Skeletal muscle satellite cell (primary cell): ENCODE data around the gene PHOX2A. TPM values are rescaled to one million over a fixed set of nuclear protein-coding genes. Genes with fewer than 3 reads are reported as not detected.
"Not testable (repeated sequence)": the region's sequence is repeated elsewhere in the genome, so short reads cannot be mapped to it uniquely, and the experiment has no call there.

ENCODE experiments used
- H3K27me3 ChIP-seq: 2 replicates; pipeline ENCODE4 v1.7.0; 2013; ENCODE audit warnings: low read length; ENCODE audit not compliant: control insufficient read depth, insufficient read depth
- H3K36me3 ChIP-seq: 2 replicates; pipeline ENCODE4 v1.7.0; 2013; ENCODE audit warnings: mild to moderate bottlenecking, control low read depth, low read length; ENCODE audit not compliant: insufficient read depth
- H3K4me1 ChIP-seq: 2 replicates; pipeline ENCODE4 v1.7.0; 2013; ENCODE audit warnings: low read length; ENCODE audit not compliant: control insufficient read depth, insufficient read depth
- H3K4me2 ChIP-seq: 2 replicates; pipeline ENCODE4 v1.7.0; 2013; ENCODE audit warnings: mild to moderate bottlenecking, low read length
- H3K4me3 ChIP-seq: 2 replicates; pipeline ENCODE4 v1.7.0; 2013; ENCODE audit warnings: low read length
- H3K9ac ChIP-seq: 2 replicates; pipeline ENCODE4 v1.7.0; 2013; ENCODE audit warnings: mild to moderate bottlenecking, low read depth, low read length, moderate library complexity
- H3K9me3 ChIP-seq: replicated peaks from 2 replicates; pipeline ENCODE4 v1.7.0; 2013; ENCODE audit warnings: mild to moderate bottlenecking, control low read depth, low read length
- total RNA-seq: library from RNA; depleted of rRNA; stranded (reverse); fragments of >200 nt; gene quantifications from 2 replicates; pipeline ENCODE4 v1.2.3, GENCODE V29; 2012; rRNA removed

Gene PHOX2A
- not detected in 2 replicates for total RNA-seq

DNA sequence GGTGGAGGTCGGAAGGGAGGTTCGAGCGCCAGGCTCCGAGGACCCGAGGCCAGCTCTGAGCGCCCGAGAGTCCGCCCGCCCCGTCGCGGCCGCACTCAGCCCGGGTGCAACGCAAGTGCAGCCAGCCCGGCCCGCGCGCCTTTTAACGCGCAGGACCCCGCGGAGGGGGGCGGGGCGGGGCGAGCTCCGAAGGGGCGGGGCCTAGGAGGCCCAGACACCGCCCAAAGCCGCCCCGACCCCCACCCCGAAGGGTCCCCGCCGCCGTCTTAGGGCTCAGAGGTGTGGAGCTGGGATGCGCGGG is at the start of gene PHOX2A:
PHOX2A (minus strand) TSS at position 117 of the 301 bp plus-strand sequence. CDS start 172 bp downstream, outside the sequence.
- Histone ChIP-seq H3K4me2 (peak within 1 kb of the TSS; percentile 29), H3K36me3 (no peaks in the 10 kb centered on the region), H3K9ac (no peak within 1 kb of the TSS), H3K4me3 (no peak within 1 kb of the TSS), H3K27me3 (peaks cover 80% of the 10 kb centered on the region), H3K9me3 (no peaks in the 10 kb centered on the region), H3K4me1 (peaks cover 15% of the 10 kb centered on the region)

DNA sequence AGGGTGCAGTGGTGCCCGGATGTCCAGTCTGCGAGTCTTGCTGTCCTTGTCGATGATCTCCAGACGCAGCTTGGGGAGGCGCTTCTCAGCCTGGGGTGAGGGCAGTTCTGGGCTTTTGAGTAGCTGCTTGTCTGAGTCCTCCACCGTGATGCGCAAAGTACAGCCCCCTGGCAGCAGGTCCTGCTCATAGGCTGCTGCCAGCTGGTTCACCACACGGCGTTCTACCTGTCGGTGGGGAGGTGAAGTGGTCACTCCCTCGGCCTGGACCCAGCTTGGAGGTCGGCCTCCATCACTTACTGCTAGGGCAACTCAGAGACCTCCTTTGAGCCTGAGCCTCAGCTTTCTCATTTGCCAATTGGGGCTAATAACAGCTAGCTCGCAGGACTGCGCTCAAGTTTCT is 49.4 kb upstream of the PHOX2A start:
- Histone ChIP-seq H3K4me3 (no peak overlapping the region), H3K9ac (no peak overlapping the region), H3K4me2 (no peak overlapping the region), H3K9me3 (no peaks in the 10 kb centered on the region), H3K27me3 (no peaks in the 10 kb centered on the region), H3K4me1 (no peaks in the 10 kb centered on the region), H3K36me3 (peaks cover 9% of the 10 kb centered on the region)

GRCh38 chr11:72292106-72292785 is 48.3 kb upstream of the PHOX2A start:
- Histone ChIP-seq H3K9me3 (no peaks in the 10 kb centered on the region), H3K36me3 (peaks cover 9% of the 10 kb centered on the region), H3K4me1 (no peaks in the 10 kb centered on the region), H3K4me3 (no peak overlapping the region), H3K9ac (no peak overlapping the region), H3K4me2 (no peak overlapping the region), H3K27me3 (no peaks in the 10 kb centered on the region)

GRCh38 chr11:72290741-72291140 is 46.8 kb upstream of the PHOX2A start:
- H3K9me3 ChIP-seq, H3K4me3 ChIP-seq, H3K4me2 ChIP-seq, H3K36me3 ChIP-seq, H3K4me1 ChIP-seq, H3K27me3 ChIP-seq, H3K9ac ChIP-seq: not testable (repeated sequence)

DNA sequence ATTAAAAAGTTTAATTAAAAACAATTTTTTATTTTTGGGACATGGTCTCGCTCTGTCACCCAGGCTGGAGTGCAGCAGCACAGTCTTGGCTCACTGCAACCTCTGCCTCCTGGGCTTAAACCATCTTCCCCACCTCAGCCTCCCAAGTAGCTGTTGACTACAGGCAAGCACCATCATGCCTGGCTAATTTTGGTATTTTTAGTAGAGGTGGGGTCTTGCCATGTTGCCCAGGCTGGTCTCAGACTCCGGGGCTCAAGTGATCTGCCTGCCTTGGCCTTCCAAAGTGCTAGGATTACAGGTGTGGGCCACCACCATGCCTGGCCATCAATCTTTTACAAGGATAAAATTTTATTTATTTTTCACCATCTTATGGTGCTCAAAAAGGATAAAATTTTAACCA is 43.3 kb upstream of the PHOX2A start:
- peaks cover 9% of the 10 kb centered on the region for H3K27me3 ChIP-seq
- H3K9me3 ChIP-seq, result no peaks in the 10 kb centered on the region
- H3K9ac ChIP-seq, result no peak overlapping the region
- no peak overlapping the region for H3K4me2 ChIP-seq
- no peaks in the 10 kb centered on the region for H3K36me3 ChIP-seq
- no peaks in the 10 kb centered on the region for H3K4me1 ChIP-seq
- H3K4me3 ChIP-seq, result no peak overlapping the region

GRCh38 chr11:72283947-72284346 is 40.0 kb upstream of the PHOX2A start:
- Histone ChIP-seq H3K9ac (no peak overlapping the region), H3K4me2 (no peak overlapping the region), H3K4me1 (peaks cover 8% of the 10 kb centered on the region), H3K9me3 (no peaks in the 10 kb centered on the region), H3K4me3 (no peak overlapping the region), H3K27me3 (peaks cover 9% of the 10 kb centered on the region), H3K36me3 (no peaks in the 10 kb centered on the region)

DNA sequence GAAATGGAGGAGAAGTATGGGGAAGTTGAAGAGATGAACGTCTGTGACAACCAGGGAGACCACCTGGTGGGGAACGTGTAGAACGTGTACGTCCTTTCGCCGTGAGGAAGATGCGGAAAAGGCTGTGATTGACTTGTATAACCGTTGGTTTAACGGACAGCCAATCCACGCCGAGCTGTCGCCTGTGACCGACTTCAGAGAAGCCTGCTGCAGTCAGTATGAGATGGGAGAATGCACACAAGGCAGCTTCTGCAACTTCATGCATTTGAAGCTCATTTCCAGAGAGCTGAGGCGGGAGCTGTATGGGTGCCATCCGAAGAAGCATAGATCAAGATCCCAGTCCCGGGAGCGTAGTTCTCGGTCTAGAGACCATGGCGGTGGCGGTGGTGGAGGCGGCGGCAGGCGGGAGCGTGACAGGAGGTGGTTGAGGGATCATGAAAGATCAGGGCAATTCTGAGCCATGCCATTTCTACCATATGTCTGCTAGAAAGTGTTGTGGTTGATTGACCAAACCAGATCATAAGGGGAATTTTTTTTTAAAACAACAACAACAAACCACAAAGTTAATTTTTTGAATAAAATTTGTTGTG is 36.8 kb upstream of the PHOX2A start:
- H3K4me3 ChIP-seq, result no peak overlapping the region
- H3K4me1 ChIP-seq, result peaks cover 8% of the 10 kb centered on the region
- peaks cover 9% of the 10 kb centered on the region for H3K27me3 ChIP-seq
- no peak overlapping the region for H3K4me2 ChIP-seq
- no peak overlapping the region for H3K9ac ChIP-seq
- H3K9me3 ChIP-seq, result no peaks in the 10 kb centered on the region
- no peaks in the 10 kb centered on the region for H3K36me3 ChIP-seq

DNA sequence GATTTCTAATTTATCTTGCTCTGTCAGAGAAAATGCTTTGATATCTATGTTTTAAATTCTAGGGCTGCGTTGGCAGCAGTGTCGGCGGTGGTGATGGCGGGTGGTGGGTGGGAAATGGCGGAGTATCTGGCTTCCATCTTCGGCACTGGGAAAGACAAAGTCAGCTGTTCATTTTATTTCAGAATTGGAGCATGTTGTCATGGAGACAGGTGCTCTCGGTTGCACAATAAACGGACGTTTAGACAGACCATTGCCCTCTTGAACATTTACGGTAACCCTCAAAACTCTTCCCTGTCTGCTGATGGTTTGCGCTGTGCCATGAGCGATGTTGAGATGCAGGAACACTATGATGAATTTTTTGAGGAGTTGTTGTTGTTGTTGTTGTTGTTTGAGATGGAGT is 36.1 kb upstream of the PHOX2A start:
- Histone ChIP-seq H3K9me3 (no peaks in the 10 kb centered on the region), H3K27me3 (peaks cover 13% of the 10 kb centered on the region), H3K36me3 (no peaks in the 10 kb centered on the region), H3K9ac (no peak overlapping the region), H3K4me3 (no peak overlapping the region), H3K4me2 (no peak overlapping the region), H3K4me1 (peaks cover 8% of the 10 kb centered on the region)

DNA sequence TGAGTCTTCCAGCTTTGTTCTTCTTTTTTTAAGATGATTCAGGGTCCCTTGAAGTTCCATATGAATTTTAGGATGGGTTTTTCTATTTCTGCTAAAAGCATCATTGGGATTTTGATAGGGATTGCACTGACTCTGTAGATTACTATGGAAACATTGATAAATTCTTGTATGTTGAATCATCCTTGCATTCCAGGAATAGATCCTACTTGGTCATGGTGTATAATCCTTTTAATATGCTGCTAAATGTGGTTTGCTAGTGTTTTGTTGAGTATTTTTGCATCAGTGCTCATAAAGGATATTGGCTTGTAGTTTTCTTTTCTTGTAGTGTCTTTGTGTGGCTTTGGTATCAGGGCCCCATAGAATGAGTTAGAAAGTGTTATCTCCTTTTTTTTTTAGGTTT is 34.9 kb upstream of the PHOX2A start:
- Histone ChIP-seq H3K4me3 (no peak overlapping the region), H3K36me3 (no peaks in the 10 kb centered on the region), H3K9ac (no peak overlapping the region), H3K27me3 (peaks cover 12% of the 10 kb centered on the region), H3K4me2 (no peak overlapping the region), H3K4me1 (peaks cover 8% of the 10 kb centered on the region), H3K9me3 (no peaks in the 10 kb centered on the region)

GRCh38 chr11:72274435-72274834 is 30.5 kb upstream of the PHOX2A start:
- H3K4me3 ChIP-seq, result no peak overlapping the region

DNA sequence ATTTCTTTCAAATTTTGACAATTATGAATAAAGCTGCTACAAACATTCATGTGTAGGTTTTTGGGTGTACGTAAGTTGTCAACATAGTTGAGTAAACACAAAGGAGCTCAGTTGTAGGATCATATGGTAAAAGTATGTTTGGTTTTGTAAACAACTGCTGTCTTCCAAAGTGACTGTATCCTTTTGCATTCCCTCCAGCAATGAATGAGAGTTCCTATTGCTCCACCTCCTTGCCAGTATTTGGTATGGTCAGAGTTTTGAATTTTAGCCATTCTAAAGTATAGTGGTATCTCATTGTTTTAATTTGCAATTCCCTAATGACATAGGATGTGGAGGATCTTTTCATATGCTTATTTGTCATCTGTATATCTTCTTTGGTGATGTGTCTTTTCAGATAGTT is 28.0 kb upstream of the PHOX2A start:
- H3K9ac ChIP-seq, result no peak overlapping the region
- no peaks in the 10 kb centered on the region for H3K36me3 ChIP-seq
- no peak overlapping the region for H3K4me3 ChIP-seq

More at GRCh38 chr11:72274435-72274834, 30.5 kb upstream of the PHOX2A start:
- no peak overlapping the region for H3K9ac ChIP-seq
- no peak overlapping the region for H3K4me2 ChIP-seq
- H3K36me3 ChIP-seq, result no peaks in the 10 kb centered on the region
- H3K27me3 ChIP-seq, result peaks cover 32% of the 10 kb centered on the region
- H3K9me3 ChIP-seq, result no peaks in the 10 kb centered on the region
- H3K4me1 ChIP-seq, result peaks cover 5% of the 10 kb centered on the region

DNA sequence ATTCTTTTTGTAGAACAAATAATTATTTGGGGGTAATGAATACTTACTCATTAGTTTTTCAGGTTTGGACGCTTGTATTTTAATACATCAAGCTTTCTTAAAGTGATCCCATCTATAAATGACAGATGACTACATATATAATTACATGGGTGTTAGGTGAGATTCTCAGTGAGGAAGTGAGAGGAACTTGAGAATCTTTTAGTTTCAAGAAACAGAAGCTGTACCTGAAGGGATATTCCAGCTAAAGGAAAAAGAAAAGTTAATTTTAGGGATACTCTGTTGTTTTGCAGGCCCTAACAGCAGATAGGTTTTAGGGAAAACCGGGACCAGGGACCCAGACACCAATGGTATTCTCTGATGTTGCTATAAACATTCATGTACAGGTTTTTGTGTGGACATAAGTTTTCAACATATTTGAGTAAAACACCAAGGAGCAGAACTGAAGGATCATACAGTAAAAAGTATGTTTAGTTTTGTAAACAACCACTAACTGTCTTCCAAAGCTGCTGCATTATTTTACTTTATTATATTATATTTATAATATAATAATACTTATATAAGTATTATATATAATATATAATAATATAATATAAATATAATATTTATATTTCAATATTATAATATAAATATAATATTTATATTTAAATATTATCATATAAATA is 24.1 kb upstream of the PHOX2A start:
- peaks cover 2% of the 10 kb centered on the region for H3K4me1 ChIP-seq
- no peaks in the 10 kb centered on the region for H3K9me3 ChIP-seq
- H3K36me3 ChIP-seq, result no peaks in the 10 kb centered on the region

More for the DNA sequence above, 28.0 kb upstream of the PHOX2A start:
- H3K4me1 ChIP-seq, result no peaks in the 10 kb centered on the region
- no peaks in the 10 kb centered on the region for H3K9me3 ChIP-seq
- peaks cover 37% of the 10 kb centered on the region for H3K27me3 ChIP-seq
- H3K4me2 ChIP-seq, result no peak overlapping the region

More for the DNA sequence above, 24.1 kb upstream of the PHOX2A start:
- H3K4me2 ChIP-seq, result no peak overlapping the region
- no peak overlapping the region for H3K4me3 ChIP-seq
- peaks cover 27% of the 10 kb centered on the region for H3K27me3 ChIP-seq
- no peak overlapping the region for H3K9ac ChIP-seq
